ENCODE results near the gene MIPEP.
"Not testable (repeated sequence)": the region's sequence is repeated elsewhere in the genome, so short reads cannot be mapped to it uniquely, and the experiment has no call there.

MIPEP gene

DNA sequence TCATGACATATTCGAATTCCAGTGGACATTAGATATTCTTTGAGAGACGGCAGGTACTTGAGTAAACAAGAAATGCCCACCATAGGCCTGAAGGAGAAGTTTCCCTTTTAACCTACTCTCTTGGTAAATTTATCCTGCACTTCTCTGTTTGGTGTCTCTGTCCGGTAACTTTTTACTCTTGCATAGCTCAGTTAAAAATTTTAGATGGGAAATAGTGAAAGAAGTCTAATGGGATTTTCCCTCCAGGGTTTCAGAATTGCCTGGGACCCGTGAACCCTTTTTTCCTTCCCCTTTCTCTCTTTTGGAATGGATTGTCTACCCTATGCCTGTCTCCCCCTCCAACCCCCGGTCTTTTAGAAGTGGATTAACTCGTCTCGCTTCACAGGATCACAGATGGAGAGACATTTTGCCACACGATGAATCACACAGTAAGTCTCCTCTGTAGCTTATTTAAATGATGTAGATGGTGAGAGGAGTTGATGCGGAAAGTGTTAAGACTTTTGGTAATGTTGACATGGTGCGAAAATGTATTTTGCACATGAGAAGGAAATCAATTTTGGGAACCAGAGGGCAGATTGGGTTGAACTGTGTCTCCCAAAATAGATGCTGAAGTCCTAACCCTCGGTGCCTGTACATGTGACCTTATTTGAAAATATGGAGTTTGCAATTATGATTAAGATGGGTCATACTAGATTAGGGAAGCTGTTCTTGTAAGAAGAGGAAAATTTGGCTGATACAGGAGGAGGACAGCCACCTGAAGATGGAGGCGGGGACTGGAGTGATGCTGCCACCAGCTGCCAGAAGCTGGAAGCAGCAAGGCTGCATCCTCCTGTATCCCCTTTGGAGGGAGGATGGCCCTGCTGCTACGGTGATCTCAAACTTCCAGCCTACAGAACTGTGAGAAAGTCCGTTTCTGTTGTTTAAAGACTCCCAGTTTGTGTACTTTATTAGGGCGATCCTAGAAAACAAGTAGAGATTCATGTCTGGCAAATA is 711 bp upstream of the MIPEP start:
- Histone ChIP-seq H3K4me3 (ENCODE audit: low read depth in 1 of 2, low read length in 2 of 2) (peak overlapping the region; percentile 88 to 93), H3K27me3 (ENCODE audit: control insufficient read depth in 1 of 2, insufficient read depth in 2 of 2, low read length in 2 of 2) (no peaks in the 10 kb centered on the region), H3K9me3 (ENCODE audit: control insufficient read depth in 1 of 2, low read length in 2 of 2) (no peaks in the 10 kb centered on the region), H3K27ac (ENCODE audit: low read depth, low read length) (no peak overlapping the region), H3K9ac (ENCODE audit: low read depth in 1 of 2, low read length in 2 of 2) (peak overlapping the region in 1 of 2 donors; percentile 40), H3K36me3 (ENCODE audit: control insufficient read depth in 1 of 2, insufficient read depth in 2 of 2, low read length in 2 of 2) (peaks cover 2 to 3% of the 10 kb centered on the region in 2 donors), H3K4me1 (ENCODE audit: control insufficient read depth in 1 of 2, insufficient read depth in 2 of 2, low read length in 2 of 2) (peaks cover 7 to 17% of the 10 kb centered on the region in 2 donors)

DNA sequence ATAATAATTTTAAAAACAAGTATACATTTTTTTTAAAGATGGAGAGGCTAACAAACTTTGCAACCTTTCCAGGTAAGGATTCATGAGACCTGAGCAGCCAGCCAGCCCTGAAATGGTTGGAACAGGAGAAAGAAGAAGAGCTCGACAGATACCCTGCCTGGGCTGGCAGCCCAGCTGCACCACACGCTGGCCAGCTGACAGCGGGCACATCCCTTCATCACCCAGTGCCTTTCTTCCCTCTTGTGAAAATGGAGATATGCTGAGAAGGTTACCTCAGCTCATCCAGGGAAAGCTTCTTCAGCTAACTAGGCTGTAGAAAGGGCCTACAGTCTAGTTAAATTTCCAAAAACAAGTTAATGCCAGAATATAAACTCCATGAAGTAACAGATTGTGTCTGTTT is 4.8 kb downstream of the MIPEP start:
- H3K4me3 ChIP-seq (ENCODE audit: low read depth in 1 of 2, low read length in 2 of 2); H3K27me3 ChIP-seq (ENCODE audit: control insufficient read depth in 1 of 2, insufficient read depth in 2 of 2, low read length in 2 of 2); H3K27ac ChIP-seq (ENCODE audit: low read depth, low read length); H3K9ac ChIP-seq (ENCODE audit: low read depth in 1 of 2, low read length in 2 of 2); H3K9me3 ChIP-seq (ENCODE audit: control insufficient read depth in 1 of 2, low read length in 2 of 2): not testable (repeated sequence)
- H3K4me1 ChIP-seq (ENCODE audit: control insufficient read depth in 1 of 2, insufficient read depth in 2 of 2, low read length in 2 of 2), result peaks cover 7 to 11% of the 10 kb centered on the region in 2 donors
- peaks cover 6 to 13% of the 10 kb centered on the region in 2 donors for H3K36me3 ChIP-seq (ENCODE audit: control insufficient read depth in 1 of 2, insufficient read depth in 2 of 2, low read length in 2 of 2)

- Histone ChIP-seq H3K36me3 (ENCODE audit: control insufficient read depth in 1 of 2, insufficient read depth in 2 of 2, low read length in 2 of 2) (peaks cover 6 to 20% of the 10 kb centered on the region in 2 donors), H3K9ac (ENCODE audit: low read depth in 1 of 2, low read length in 2 of 2) (no peak overlapping the region), H3K27ac (ENCODE audit: low read depth, low read length) (no peak overlapping the region), H3K27me3 (ENCODE audit: control insufficient read depth in 1 of 2, insufficient read depth in 2 of 2, low read length in 2 of 2) (no peaks in the 10 kb centered on the region), H3K4me1 (ENCODE audit: control insufficient read depth in 1 of 2, insufficient read depth in 2 of 2, low read length in 2 of 2) (peaks cover 5 to 6% of the 10 kb centered on the region in 2 donors), H3K9me3 (ENCODE audit: control insufficient read depth in 1 of 2, low read length in 2 of 2) (no peaks in the 10 kb centered on the region), H3K4me3 (ENCODE audit: low read depth in 1 of 2, low read length in 2 of 2) (no peak overlapping the region)
These were observed 5.9 kb downstream of the MIPEP start for GRCh38 chr13:23883255-23883654.

- not testable (repeated sequence) for H3K4me3 ChIP-seq (ENCODE audit: low read depth in 1 of 2, low read length in 2 of 2); H3K9me3 ChIP-seq (ENCODE audit: control insufficient read depth in 1 of 2, low read length in 2 of 2); H3K27me3 ChIP-seq (ENCODE audit: control insufficient read depth in 1 of 2, insufficient read depth in 2 of 2, low read length in 2 of 2); H3K27ac ChIP-seq (ENCODE audit: low read depth, low read length); H3K4me1 ChIP-seq (ENCODE audit: control insufficient read depth in 1 of 2, insufficient read depth in 2 of 2, low read length in 2 of 2); H3K9ac ChIP-seq (ENCODE audit: low read depth in 1 of 2, low read length in 2 of 2)
- H3K36me3 ChIP-seq (ENCODE audit: control insufficient read depth in 1 of 2, insufficient read depth in 2 of 2, low read length in 2 of 2), result peaks cover 6 to 23% of the 10 kb centered on the region in 2 donors
These were observed 7.8 kb downstream of the MIPEP start for GRCh38 chr13:23881402-23881800.

- H3K36me3 ChIP-seq (ENCODE audit: control insufficient read depth in 1 of 2, insufficient read depth in 2 of 2, low read length in 2 of 2), result peaks cover 6 to 23% of the 10 kb centered on the region in 2 donors
- H3K4me1 ChIP-seq (ENCODE audit: control insufficient read depth in 1 of 2, insufficient read depth in 2 of 2, low read length in 2 of 2); H3K27ac ChIP-seq (ENCODE audit: low read depth, low read length); H3K27me3 ChIP-seq (ENCODE audit: control insufficient read depth in 1 of 2, insufficient read depth in 2 of 2, low read length in 2 of 2); H3K9me3 ChIP-seq (ENCODE audit: control insufficient read depth in 1 of 2, low read length in 2 of 2); H3K4me3 ChIP-seq (ENCODE audit: low read depth in 1 of 2, low read length in 2 of 2); H3K9ac ChIP-seq (ENCODE audit: low read depth in 1 of 2, low read length in 2 of 2): not testable (repeated sequence)
These were observed 8.5 kb downstream of the MIPEP start for GRCh38 chr13:23880493-23881401.

- Histone ChIP-seq H3K27ac (ENCODE audit: low read depth, low read length) (no peak overlapping the region), H3K9ac (ENCODE audit: low read depth in 1 of 2, low read length in 2 of 2) (no peak overlapping the region), H3K4me3 (ENCODE audit: low read depth in 1 of 2, low read length in 2 of 2) (no peak overlapping the region), H3K36me3 (ENCODE audit: control insufficient read depth in 1 of 2, insufficient read depth in 2 of 2, low read length in 2 of 2) (peaks cover 0 to 19% of the 10 kb centered on the region in 2 donors), H3K9me3 (ENCODE audit: control insufficient read depth in 1 of 2, low read length in 2 of 2) (no peaks in the 10 kb centered on the region), H3K4me1 (ENCODE audit: control insufficient read depth in 1 of 2, insufficient read depth in 2 of 2, low read length in 2 of 2) (peaks cover 0 to 4% of the 10 kb centered on the region in 2 donors), H3K27me3 (ENCODE audit: control insufficient read depth in 1 of 2, insufficient read depth in 2 of 2, low read length in 2 of 2) (no peaks in the 10 kb centered on the region)
These were observed 11.9 kb downstream of the MIPEP start for GRCh38 chr13:23877286-23877685.

GRCh38 chr13:23876265-23876664 is 12.9 kb downstream of the MIPEP start:
- Histone ChIP-seq H3K36me3 (ENCODE audit: control insufficient read depth in 1 of 2, insufficient read depth in 2 of 2, low read length in 2 of 2) (peaks cover 0 to 19% of the 10 kb centered on the region in 2 donors), H3K9me3 (ENCODE audit: control insufficient read depth in 1 of 2, low read length in 2 of 2) (no peaks in the 10 kb centered on the region), H3K27ac (ENCODE audit: low read depth, low read length) (no peak overlapping the region), H3K4me1 (ENCODE audit: control insufficient read depth in 1 of 2, insufficient read depth in 2 of 2, low read length in 2 of 2) (peaks cover 0 to 4% of the 10 kb centered on the region in 2 donors), H3K4me3 (ENCODE audit: low read depth in 1 of 2, low read length in 2 of 2) (no peak overlapping the region), H3K9ac (ENCODE audit: low read depth in 1 of 2, low read length in 2 of 2) (no peak overlapping the region), H3K27me3 (ENCODE audit: control insufficient read depth in 1 of 2, insufficient read depth in 2 of 2, low read length in 2 of 2) (no peaks in the 10 kb centered on the region)

GRCh38 chr13:23871616-23872220 is 17.5 kb downstream of the MIPEP start:
- Histone ChIP-seq H3K27ac (ENCODE audit: low read depth, low read length) (no peak overlapping the region), H3K27me3 (ENCODE audit: control insufficient read depth in 1 of 2, insufficient read depth in 2 of 2, low read length in 2 of 2) (no peaks in the 10 kb centered on the region), H3K9me3 (ENCODE audit: control insufficient read depth in 1 of 2, low read length in 2 of 2) (no peaks in the 10 kb centered on the region), H3K9ac (ENCODE audit: low read depth in 1 of 2, low read length in 2 of 2) (no peak overlapping the region), H3K4me1 (ENCODE audit: control insufficient read depth in 1 of 2, insufficient read depth in 2 of 2, low read length in 2 of 2) (peaks cover 0 to 4% of the 10 kb centered on the region in 2 donors), H3K36me3 (ENCODE audit: control insufficient read depth in 1 of 2, insufficient read depth in 2 of 2, low read length in 2 of 2) (peaks cover 0 to 10% of the 10 kb centered on the region in 2 donors), H3K4me3 (ENCODE audit: low read depth in 1 of 2, low read length in 2 of 2) (no peak overlapping the region)

- H3K27me3 ChIP-seq (ENCODE audit: control insufficient read depth in 1 of 2, insufficient read depth in 2 of 2, low read length in 2 of 2), result no peaks in the 10 kb centered on the region
- H3K36me3 ChIP-seq (ENCODE audit: control insufficient read depth in 1 of 2, insufficient read depth in 2 of 2, low read length in 2 of 2), result peaks cover 0 to 14% of the 10 kb centered on the region in 2 donors
- no peak overlapping the region for H3K4me3 ChIP-seq (ENCODE audit: low read depth in 1 of 2, low read length in 2 of 2)
- no peak overlapping the region for H3K9ac ChIP-seq (ENCODE audit: low read depth in 1 of 2, low read length in 2 of 2)
- H3K9me3 ChIP-seq (ENCODE audit: control insufficient read depth in 1 of 2, low read length in 2 of 2), result no peaks in the 10 kb centered on the region
- no peak overlapping the region for H3K27ac ChIP-seq (ENCODE audit: low read depth, low read length)
- H3K4me1 ChIP-seq (ENCODE audit: control insufficient read depth in 1 of 2, insufficient read depth in 2 of 2, low read length in 2 of 2), result no peaks in the 10 kb centered on the region
These were observed 18.7 kb downstream of the MIPEP start for GRCh38 chr13:23870356-23871140.

Data from duodenal mucosa (tissue), 2 donors.